ENCODE measurements around the gene TSPAN8. TPM values are rescaled to one million over a fixed set of nuclear protein-coding genes. Genes with fewer than 3 reads are reported as not detected.

TSPAN8 gene
- total and polyA plus RNA-seq, 2 experiments from 2014 or later: not detected

DNA sequence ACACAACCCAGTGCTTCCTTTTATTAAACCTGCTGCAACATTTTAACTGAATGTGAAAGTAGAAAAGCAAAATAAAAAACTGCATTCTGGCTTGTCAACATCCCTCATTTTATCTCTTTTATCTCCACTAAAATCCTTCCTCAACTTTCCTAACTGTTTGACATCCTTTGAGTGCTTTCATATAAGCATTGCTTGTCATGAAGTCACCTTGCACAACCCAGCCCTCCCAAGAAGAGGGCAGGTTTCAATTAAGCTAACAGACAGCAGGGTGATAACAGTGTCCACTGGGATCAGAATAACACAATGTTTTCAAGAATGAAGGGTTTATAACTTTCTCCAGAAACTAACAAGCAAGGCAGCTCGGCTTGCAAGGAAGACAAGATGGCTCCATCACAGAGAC, 16.3 kb upstream of the TSPAN8 start:
- H3K36me3 ChIP-seq (ENCODE audit: insufficient read depth): no peaks in the 10 kb centered on the region
- H3K36me3 Mint-ChIP-seq (ENCODE audit: low read depth): no peaks in the 10 kb centered on the region
- ATAC-seq (no peak), DNase-seq (ENCODE audit: low spot score) (no peak)
- H3K9me2 ChIP-seq (ENCODE audit: insufficient read depth): no peaks in the 10 kb centered on the region
- H4K20me1 ChIP-seq (replicated peaks; ENCODE audit: insufficient read depth): no peaks in the 10 kb centered on the region
- no peaks in the 10 kb centered on the region for H3K4me1 ChIP-seq (ENCODE audit: insufficient read depth)
- no peak overlapping the region for H3K27ac Mint-ChIP-seq
- no peak overlapping the region for H3K4me2 ChIP-seq
- H3K27me3 Mint-ChIP-seq (ENCODE audit: insufficient read depth, low read depth, poor library complexity): no peaks in the 10 kb centered on the region
- H3K27me3 ChIP-seq (ENCODE audit: insufficient read depth): no peaks in the 10 kb centered on the region
- peaks cover 3% of the 10 kb centered on the region; the same call in 1 of the 3 replicates for H3K9me3 Mint-ChIP-seq
- H3K79me2 ChIP-seq (replicated peaks; ENCODE audit: insufficient read depth): no peaks in the 10 kb centered on the region
- no peak overlapping the region for H3K27ac ChIP-seq (ENCODE audit: low read depth)
- no peak overlapping the region for H3K4me3 Mint-ChIP-seq
- H3F3A ChIP-seq (replicated peaks; ENCODE audit: low read depth): no peaks in the 10 kb centered on the region
- H3K4me1 Mint-ChIP-seq: 0 out of 3 replicates have a peak, but pooled peaks cover 3% of the 10 kb centered on the region
- H2AFZ ChIP-seq: peak overlapping the region; percentile 80
- TF ChIP-seq REST (IDR thresholded peaks at IDR 0.05; ENCODE audit: unreplicated experiment) (no peak), JUNB (IDR thresholded peaks at IDR 0.05; ENCODE audit: unreplicated experiment) (no peak), EZH2 (IDR thresholded peaks at IDR 0.05; ENCODE audit: low read depth, unreplicated experiment) (no peak)
- no peak overlapping the region for H3K4me3 ChIP-seq

GRCh38 chr12:71170456-71170855, 12.7 kb upstream of the TSPAN8 start:
- H3K27me3 Mint-ChIP-seq (ENCODE audit: insufficient read depth, low read depth, poor library complexity): no peaks in the 10 kb centered on the region
- Histone ChIP-seq H3K9me2 (ENCODE audit: insufficient read depth) (0 out of 2 replicates have a peak, but pooled peaks cover 1% of the 10 kb centered on the region), H3K36me3 (ENCODE audit: insufficient read depth) (peaks cover 6% of the 10 kb centered on the region; the same call in 1 of the 2 replicates), H4K20me1 (replicated peaks; ENCODE audit: insufficient read depth) (no peaks in the 10 kb centered on the region), H3F3A (replicated peaks; ENCODE audit: low read depth) (no peaks in the 10 kb centered on the region), H2AFZ (no peak overlapping the region), H3K27me3 (ENCODE audit: insufficient read depth) (no peaks in the 10 kb centered on the region), H3K4me2 (no peak overlapping the region), H3K4me3 (no peak overlapping the region), H3K27ac (ENCODE audit: low read depth) (no peak overlapping the region), H3K79me2 (replicated peaks; ENCODE audit: insufficient read depth) (no peaks in the 10 kb centered on the region), H3K4me1 (ENCODE audit: insufficient read depth) (no peaks in the 10 kb centered on the region)
- H3K4me1 Mint-ChIP-seq: no peaks in the 10 kb centered on the region; the same call in 2 of the 3 replicates
- peaks cover 13% of the 10 kb centered on the region; the same call in 2 of the 3 replicates for H3K9me3 Mint-ChIP-seq
- DNase-seq (ENCODE audit: low spot score) (no peak), ATAC-seq (no peak)
- H3K27ac Mint-ChIP-seq: no peak overlapping the region
- H3K4me3 Mint-ChIP-seq: no peak overlapping the region
- H3K36me3 Mint-ChIP-seq (ENCODE audit: low read depth): peaks cover 12% of the 10 kb centered on the region; the same call in 2 of the 3 replicates
- TF ChIP-seq ZNF331 (CRISPR knock-in tag; IDR thresholded peaks at IDR 0.05; ENCODE audit: low read depth) (no peak), NANOG (IDR thresholded peaks at IDR 0.05; ENCODE audit: borderline replicate concordance) (no peak), ETS1 (IDR thresholded peaks at IDR 0.05) (no peak), JUNB (IDR thresholded peaks at IDR 0.05; ENCODE audit: unreplicated experiment) (no peak), REST (IDR thresholded peaks at IDR 0.05; ENCODE audit: unreplicated experiment) (no peak), ZNF114 (CRISPR knock-in tag; IDR thresholded peaks at IDR 0.05) (no peak), EZH2phosphoT487 (IDR thresholded peaks at IDR 0.05; ENCODE audit: unreplicated experiment) (no peak)

All from GM23338 (cell line).